GM12892 (cell line): ENCODE measurements around the gene ZSWIM6.

Experiments
- POLR2A ChIP-seq: IDR thresholded peaks from 2 replicates; pipeline ENCODE4 v1.6.1; 2011; ENCODE audit warnings: low read depth, low read length, control low read depth
- POLR2AphosphoS5 ChIP-seq: IDR thresholded peaks from 2 replicates; pipeline ENCODE4 v1.6.1; 2011; ENCODE audit warnings: low read depth, low read length, control low read depth

DNA sequence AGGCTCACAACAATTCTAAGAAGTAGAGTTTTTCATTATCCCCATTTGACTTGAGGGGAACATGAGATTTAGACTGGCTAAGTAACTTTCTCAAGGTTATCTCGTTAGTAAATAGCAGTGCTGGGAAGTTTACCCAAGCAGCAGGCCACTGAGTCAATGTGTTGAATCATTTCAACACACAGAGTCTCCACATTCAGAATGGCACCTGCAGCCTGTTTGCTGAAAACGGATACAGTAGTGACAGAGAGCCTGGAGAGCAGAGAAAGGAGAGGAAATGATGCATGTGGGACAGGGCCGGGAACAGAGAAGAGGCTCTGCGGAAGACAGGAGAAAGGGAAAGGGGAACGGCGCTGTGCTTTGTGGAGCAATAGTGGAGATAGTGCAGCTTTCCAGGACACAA, 33.5 kb upstream of the ZSWIM6 start:
- TF ChIP-seq POLR2AphosphoS5 (no peak), POLR2A (no peak)
